K562 (cell line): Measurements from ENCODE around the gene PPP1R16B. TPM values are rescaled to one million over a fixed set of nuclear protein-coding genes. Genes with fewer than 3 reads are reported as not detected.

Experiments
- ATF7 ChIP-seq: fragments of 450-650 bp; IDR thresholded peaks from 2 replicates; pipeline ENCODE4 v1.7.1; 2014; ENCODE audit warnings: mild to moderate bottlenecking, moderate library complexity
- CHD7 ChIP-seq: fragments of 200-600 bp; sonication (generic); IDR thresholded peaks from one replicate; pipeline ENCODE4 v1.6.1; 2012; ENCODE audit warnings: mild to moderate bottlenecking, low read depth, low read length, inconsistent platforms
- CTBP1 ChIP-seq: fragments of 450-650 bp; IDR thresholded peaks from 2 replicates; pipeline ENCODE4 v1.6.1; 2016; ENCODE audit warnings: borderline replicate concordance
- ETV5 ChIP-seq: sonication (generic); formaldehyde crosslinking; IDR thresholded peaks from 2 replicates; pipeline ENCODE4 v1.4.0; 2020; ENCODE audit warnings: low read depth, mild to moderate bottlenecking, missing genetic modification reagents
- IRF1 ChIP-seq: sonication (generic); formaldehyde crosslinking; IDR thresholded peaks from 2 replicates; pipeline ENCODE4 v1.8.0; 2022; ENCODE audit warnings: missing genetic modification reagents, mild to moderate bottlenecking, borderline replicate concordance
- NFATC3 ChIP-seq: fragments of 450-650 bp; IDR thresholded peaks from 2 replicates; pipeline ENCODE4 v1.6.1; 2017; ENCODE audit warnings: mild to moderate bottlenecking
- RAD21 ChIP-seq, 2 experiments: fragments of 250-450 bp in 1 of 2; fragments of 450-650 bp in 1 of 2; sonication (Bioruptor Pico) in 1 of 2; formaldehyde crosslinking in 1 of 2; IDR thresholded peaks in 1 of 2; conservative IDR thresholded peaks in 1 of 2; 2 replicates each; pipeline versions ENCODE4 v1.4.0 to v1.8.0; 2020 to 2022; ENCODE audit warnings: mild to moderate bottlenecking in 2 of 2, moderate library complexity in 1 of 2
- ZBTB1 ChIP-seq: sonication (generic); formaldehyde crosslinking; IDR thresholded peaks from 2 replicates; pipeline ENCODE4 v1.8.1; 2023; ENCODE audit warnings: missing genetic modification reagents, low read depth, mild to moderate bottlenecking, borderline replicate concordance
- ZNF253 ChIP-seq: fragments of 250-450 bp; sonication (Bioruptor Pico); conservative IDR thresholded peaks from 2 replicates; pipeline ENCODE4 v1.6.1; 2021; ENCODE audit warnings: mild to moderate bottlenecking
- polyA plus RNA-seq, 8 experiments: library from polyadenylated mRNA; depleted of rRNA in 4 of 8; stranded (reverse) in 5 of 8; unstranded in 3 of 8; fragments of >200 nt; fragmentation: Nextera tagmentation in 2 of 8; fragmentation: Illumina TruSeq in 1 of 8; extraction: Ambion mirVana in 2 of 8; extraction: Trizol in 1 of 8; gene quantifications; 2 replicates each; pipeline versions ENCODE4 v1.2.1 to v1.2.3, GENCODE V29; 2011 to 2014; ENCODE audit warnings: inconsistent platforms in 1 of 8, missing spikeins in 1 of 8
- total RNA-seq, 7 experiments: library from RNA; depleted of rRNA in 6 of 7; stranded (reverse); fragments of >200 nt in 6 of 7; fragmentation: Illumina TruSeq in 2 of 7; extraction: Trizol in 2 of 7; gene quantifications; 2 replicates each; pipeline versions ENCODE4 v1.2.1 to v1.2.3, GENCODE V29; 2011 to 2021; ENCODE audit warnings: low replicate concordance in 1 of 7

PPP1R16B gene
- total and polyA plus RNA-seq, 9 of the 15 experiments (the other 6 are each of a cell fraction or from before 2014, with no cell fraction given) = 1.5 to 11.5 (median 6.8) TPM

GRCh38 chr20:38805958-38806854, 709 bp downstream of the PPP1R16B start (continued):
- TF ChIP-seq IRF1 (CRISPR knock-in tag) (0 out of 2 replicates have a peak, but pooled peaks have one; percentile 32), ZNF253 (no peak), CTBP1 (peak; percentile 24; the same call in 1 of the 2 replicates), ATF7 (0 out of 2 replicates have a peak, but pooled peaks have one; percentile 26), CHD7 (no peak), RAD21 (CRISPR knock-in tag; conservative IDR thresholded peaks at IDR 0.05 in 1 of 2, IDR thresholded peaks at IDR 0.05 in 1 of 2) (0 out of 4 replicates have a peak, but pooled peaks of 1 of the 2 experiments have one; percentile 10), NFATC3 (no peak), ETV5 (CRISPR knock-in tag) (no peak), ZBTB1 (CRISPR knock-in tag) (peak; percentile 25; the same call in 1 of the 2 replicates)
